DMS153 treated with DMSO at 0.1 percent for 48 hours (cell line): Measurements from ENCODE around the gene ZNF800.

Experiments
- DNase-seq: peaks from one replicate; lab custom pipeline; 2025; ENCODE audit not compliant: unreplicated experiment; lab: John Stamatoyannopoulos, UW

ZNF800 gene

DNA sequence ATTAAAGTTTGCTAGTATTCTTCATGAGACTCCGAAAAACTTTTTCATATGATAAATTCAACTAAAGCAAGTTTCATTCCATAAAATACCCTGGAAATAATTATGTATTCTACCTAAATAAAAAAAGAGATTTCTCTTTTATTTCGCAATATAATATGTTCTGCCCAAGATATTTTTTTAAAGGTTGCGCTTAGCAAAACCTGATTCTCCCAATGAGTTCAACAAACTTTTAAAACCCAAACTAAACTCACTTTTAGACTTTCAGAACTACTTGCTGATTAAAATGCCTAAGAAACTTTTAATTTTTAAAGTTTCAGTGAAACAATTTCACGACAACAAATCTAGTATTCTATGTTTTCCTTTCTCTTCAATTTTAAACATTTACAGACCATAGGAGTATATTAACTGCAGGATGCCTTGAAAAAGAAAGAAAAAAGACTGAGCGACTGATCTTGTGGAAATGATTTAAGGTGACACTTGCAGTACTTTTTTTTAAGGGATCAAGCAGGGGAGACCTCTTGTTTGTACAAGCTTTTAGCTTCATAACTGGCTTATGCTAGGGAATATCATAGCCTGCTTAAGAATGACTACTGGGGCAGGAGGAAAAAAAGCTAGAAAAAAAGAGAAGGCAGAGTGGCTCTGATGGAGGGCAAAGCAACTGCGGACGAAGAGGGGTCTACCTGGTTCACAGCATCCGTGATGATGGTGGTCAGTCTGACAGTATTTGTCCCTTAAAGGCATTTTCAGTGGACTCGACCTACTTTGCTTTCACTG lies 1.5 kb downstream of the ZNF800 start:
- DNase-seq, result no peak

DNA sequence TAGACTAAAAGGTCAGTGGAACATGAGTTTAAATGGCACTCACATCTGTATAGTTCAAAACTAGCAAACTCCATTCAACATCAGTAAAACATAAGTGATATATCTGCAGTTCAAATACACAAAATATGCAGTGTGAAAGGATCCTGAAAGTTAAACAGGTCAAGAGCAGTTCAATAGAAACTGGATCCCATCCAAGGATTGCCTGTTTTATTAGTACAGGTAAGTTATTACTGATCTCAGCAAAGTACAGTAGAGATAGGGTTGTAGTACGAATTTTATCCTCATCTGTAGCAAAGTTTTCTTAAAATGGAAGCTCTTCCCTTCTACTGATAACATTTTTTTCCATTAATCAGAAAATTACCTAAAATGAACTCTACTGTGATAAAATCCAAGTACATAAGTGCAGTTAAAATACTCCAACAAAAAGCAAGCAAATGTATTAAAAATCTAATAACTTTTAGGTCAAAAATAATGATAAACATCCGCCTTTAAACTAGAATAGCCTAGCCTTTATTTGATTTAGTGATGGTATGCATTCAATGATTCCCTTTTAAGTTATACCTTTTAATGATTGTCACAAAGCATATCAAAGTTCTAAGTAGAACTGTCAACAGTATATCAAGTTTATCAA lies 2.2 kb downstream of the ZNF800 start:
- no peak for DNase-seq

DNA sequence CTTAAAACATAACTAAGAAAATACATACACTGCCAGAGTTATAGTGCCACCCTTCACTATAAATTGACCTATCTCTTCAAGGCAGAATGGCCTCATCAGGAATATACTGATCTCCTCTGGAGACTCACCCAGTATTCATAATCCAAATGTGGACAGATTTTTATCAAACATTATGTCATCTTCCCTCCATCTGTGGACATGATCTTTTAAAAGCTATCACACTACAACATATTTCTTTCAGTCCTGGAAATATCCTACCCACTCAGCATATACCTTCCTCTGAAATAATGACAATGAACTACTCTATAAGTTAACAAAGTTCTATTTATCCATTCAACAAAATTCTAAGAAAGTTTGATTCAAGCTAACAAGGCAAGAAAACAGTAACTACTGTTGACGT lies 3.2 kb downstream of the ZNF800 start:
- DNase-seq, result no peak

DNA sequence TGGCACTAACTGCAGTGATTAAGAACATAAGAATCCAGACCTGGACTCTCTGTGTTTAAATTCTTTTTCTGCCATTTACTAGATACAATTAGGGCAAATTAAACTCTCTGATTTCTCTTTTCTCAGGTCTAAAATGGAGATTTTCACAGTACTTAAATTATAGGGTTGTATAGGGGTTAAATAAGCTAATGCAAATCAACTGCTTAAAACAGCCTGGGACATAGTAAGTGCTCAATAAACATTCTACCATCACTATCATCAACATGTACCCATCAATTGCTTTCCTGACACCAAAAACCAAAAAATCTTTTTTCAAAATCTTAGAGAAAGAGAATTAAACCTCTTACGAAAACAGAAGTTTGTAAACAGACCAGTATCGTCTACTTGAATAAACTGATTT lies 4.5 kb downstream of the ZNF800 start:
- no peak for DNase-seq

DNA sequence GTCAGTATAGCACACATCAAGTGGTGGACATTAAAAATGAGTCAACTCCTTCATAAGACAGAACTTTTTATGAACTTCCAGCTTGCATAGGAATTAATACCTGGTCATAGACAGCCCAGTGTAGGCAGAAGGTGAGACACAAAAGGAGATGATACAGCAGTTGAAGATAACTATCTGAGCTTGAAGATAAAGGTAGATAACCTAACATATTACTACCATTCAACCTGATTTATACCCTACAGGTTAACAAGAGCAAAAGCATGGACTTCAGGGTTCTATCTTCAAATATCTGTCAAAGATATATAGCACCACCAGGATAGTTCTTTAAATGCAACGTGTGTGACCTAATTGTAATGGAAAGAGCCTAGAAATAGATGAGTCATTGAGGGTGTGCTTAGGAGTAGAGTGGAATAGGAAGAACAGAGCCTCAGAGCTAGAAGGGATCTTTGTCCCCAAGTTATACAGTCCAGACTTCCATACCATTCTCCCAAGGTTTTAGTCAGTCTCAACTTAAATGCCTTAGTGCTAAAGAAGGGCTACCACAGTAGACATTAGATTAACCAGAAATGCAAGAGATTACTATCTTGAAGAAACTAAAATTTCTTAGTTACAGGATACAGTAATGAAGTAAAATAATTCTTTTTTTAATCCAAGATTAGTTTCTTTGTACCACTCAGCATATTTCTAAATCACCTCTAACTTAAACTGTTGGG lies 9.2 kb downstream of the ZNF800 start:
- DNase-seq, result no peak

DNA sequence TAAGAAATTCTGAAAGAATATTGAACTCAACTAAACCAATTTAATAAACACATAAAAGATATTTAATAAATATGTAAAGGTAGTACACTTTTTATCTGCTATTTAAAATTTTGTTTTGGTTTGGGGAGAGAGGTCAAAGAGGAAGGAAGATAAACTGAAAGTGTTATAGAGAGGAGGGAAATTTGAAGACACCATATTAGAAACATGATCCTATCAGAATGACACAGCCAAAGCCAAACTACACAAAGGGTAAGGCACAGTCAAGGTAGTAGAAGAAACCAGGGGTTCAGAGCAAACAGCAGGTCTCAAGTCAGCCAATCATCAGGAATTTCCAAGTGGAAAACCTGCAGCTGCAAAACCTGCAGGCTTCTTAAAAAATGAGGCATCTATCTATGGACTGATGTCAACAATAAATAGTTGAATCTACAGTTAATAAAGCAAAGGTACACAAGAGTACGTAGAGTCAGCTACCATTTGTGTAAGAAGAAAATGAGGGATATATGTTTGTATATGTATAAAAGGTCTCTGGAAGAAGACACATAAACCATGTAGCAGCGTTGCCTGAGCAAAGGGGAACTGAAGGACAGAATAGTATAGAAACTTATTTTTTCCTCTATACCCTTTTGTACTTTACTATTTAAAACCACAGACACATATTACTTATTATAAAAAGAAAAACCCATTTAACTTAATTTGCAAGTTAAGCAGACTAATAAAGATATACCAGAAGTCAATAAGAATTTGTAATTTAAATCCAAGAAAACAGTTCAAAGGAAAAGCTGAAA lies 10.0 kb downstream of the ZNF800 start:
- no peak for DNase-seq

DNA sequence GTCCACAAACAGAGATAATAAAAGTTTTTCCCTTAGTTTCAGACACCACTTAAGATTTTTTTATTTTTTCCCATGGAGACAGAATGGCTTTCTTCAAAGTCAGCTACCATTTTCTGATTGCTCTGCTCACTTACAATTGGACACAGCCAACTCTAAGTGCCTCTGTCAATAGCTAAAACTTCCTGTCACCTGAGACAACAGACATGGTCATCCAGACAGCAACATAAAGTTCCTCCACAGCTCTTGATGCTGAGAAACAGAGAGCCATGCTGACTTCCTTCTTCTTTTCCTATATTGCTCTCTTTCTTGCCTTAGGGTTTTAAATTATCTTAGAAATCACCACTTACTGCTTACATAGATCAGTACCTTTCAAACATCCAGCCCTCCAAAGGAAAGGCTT lies 12.0 kb downstream of the ZNF800 start:
- DNase-seq, result no peak

DNA sequence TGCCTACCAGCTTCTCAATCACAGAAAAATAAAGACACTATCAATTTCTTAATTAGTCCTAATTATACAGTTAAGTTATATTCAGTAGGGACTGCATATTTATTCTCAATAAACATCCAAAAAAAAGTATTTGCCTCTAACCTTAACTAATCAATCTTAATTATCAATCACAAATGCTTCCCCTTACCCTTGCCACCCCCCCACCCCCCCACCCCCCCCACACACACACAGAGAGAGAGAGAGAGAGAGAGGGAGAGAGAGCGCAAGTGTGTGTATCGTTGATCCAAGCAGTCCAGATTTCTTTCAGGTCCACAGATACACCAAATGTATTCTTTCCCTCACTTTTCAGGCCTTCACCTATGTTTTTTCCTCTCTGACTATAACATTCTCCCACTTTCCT lies 12.9 kb downstream of the ZNF800 start:
- no peak for DNase-seq

DNA sequence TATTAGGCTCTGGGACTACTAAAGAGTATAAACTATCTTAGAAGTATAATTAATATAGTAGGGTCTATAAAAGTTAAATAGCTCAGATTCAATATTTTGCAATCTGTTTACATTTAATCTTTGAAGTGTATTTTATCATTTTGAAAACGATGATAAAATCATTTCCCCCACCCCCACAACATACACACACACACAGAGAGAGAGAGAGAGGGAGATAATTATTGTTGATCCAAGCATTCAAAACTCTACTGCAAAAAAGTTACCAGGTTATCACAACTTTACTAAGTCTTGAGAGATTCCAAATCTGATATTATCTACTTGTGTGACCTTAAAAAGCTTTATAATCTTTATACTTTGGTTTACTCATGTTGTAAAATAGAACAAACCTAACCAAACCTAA lies 14.0 kb downstream of the ZNF800 start:
- no peak for DNase-seq

DNA sequence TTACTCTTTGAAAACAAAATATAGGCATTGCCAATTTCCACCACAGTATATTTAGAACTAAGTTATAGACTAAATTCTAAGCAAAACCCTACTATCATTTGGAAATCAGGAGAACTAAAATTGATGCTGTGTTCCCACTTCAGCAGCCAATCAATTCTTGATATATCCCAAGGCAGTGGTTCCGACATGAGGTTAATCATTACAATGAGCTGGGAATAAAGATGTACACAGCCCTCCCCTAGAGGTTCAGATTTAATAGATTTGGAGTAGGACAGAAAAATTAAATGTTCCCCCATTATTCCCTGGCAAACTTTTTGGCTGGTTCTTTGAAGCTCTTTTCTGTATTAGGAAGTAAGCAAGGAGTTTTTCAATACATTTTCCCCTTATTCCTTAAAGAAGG lies 15.1 kb downstream of the ZNF800 start:
- no peak for DNase-seq

DNA sequence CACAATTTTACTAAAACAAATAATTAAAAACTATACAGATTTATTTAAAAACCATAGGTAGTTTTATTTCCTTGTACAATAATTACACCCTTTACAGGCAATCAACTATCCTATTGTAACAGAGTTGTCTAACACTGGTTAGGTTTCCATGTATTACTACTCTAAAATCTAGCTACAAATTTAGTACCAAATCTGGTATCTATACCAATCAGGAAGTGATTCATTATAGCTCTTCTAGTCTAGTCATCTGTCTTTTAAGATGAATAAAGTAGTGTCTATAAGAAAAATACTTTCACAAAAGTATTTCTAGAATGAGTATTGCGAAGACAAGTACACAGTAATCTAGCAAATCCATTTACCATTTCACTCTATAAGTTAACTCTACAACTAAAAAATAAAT lies 16.9 kb downstream of the ZNF800 start:
- no peak for DNase-seq

DNA sequence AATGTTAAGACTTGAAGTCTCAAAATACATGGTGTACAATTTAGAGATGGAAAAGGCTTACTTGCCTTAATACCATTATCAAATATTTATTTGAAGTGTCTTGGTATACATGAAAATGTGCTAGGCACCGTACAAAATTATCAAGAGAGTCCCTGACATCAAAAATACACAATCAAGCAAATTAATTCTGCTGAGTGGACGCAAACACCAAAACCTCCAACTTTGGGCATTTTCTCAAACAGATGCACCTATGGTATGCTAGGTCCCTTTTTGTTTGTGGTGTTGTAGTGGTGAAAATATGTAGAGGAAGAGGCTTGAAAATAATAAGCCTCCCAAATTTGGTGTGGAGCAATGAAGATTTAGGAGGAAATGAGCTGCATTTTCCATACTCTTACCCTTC lies 24.8 kb downstream of the ZNF800 start:
- DNase-seq, result no peak

DNA sequence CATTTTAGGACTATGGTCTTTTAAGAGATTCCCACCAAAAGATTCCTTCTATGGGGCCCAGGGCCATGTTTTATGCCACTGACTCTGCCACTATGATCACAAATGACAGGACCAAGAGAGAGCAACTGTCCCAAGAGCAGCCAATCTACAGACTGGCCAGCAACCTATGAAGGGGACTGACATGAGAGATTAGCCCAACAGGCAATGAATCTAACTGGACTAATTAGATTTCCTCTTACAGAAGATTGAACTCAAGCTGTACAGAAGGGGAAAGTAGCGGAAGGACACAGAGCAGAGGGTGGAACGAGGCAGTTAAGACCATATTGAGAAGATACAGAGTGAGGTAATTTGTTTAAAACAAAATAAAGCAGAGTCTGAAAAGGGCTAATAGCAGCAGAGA lies 25.8 kb downstream of the ZNF800 start:
- DNase-seq, result no peak

DNA sequence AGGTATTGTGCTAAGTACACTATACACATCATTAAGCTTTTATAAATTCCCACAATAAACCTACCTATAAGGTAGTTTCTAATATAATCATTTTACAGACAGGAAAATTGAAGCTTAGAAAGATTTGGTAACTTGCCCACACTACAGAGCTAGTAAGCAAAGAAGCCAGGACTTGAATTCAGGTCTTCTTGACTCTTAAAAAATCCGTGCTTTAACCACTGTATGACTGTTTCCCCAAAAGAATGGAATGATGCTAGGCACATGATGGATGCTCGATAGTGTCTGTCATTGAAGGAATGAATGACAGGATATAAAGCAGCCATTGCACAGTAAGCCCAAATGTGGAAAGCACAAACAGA lies 26.6 kb downstream of the ZNF800 start:
- DNase-seq, result no peak

DNA sequence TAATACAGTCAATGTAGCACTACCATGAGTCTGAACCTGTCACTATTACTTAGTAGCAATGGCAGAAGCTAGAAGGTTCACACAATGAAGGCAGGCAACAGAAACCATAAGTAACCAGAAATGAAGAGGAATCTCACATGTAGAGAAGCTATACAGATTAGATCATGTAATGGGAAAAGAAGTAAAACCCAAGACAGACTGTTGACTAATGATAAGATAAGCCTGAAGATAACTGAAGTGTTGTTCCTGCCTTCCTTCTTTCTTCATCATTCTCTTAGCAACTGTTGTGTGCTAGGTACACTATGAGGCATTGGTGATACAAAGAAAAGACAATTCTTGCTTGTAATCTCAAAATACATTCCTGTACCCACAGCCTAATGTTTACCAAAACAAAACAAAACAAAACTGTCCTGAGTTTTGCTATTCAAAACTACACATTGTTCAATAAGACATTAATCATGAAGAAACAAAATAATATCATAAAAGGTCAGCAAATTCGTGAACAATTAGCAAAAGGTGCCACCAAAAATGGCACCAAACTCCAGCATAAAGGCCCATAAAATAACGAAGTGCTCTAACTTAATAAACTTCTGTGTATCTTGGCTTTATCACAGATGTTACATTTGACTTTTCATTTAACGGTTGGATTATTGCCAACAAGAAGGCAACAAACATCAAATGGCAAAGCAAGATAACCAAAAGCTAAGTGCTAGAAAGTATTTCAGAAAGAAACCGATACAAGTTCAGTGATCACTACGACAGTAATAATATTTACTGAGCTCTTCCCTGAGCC lies 27.1 kb downstream of the ZNF800 start:
- DNase-seq, result no peak

DNA sequence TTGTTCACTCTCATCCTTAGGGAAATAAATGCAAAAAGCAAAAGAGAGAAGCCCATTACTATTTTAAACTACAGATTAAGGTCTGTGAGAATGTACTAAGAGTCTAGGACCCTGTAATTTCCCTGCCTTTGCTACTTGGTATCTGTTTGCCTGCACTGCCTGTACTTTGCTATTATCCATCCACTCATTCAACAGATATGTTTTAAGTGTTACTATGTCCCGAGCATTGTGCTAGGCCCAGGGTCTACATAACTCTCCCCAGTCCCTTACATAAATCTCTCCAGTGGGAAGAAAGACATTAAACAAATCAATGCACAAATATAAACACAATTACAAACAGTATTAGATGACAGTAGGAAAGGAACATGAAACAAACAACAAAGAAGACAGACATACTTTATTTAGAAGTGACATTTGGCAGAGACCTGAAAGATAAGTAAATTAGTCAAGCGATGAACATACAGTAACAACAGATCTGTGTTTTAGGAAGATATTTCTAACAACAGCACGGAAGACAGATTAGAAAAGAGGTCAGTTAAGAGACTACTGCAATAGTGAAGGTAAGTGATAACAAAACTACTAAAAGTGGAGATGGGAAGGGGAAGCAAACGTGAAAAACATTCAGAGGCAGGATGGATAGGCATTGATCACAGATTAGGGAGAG lies 30.0 kb downstream of the ZNF800 start:
- DNase-seq, result no peak

DNA sequence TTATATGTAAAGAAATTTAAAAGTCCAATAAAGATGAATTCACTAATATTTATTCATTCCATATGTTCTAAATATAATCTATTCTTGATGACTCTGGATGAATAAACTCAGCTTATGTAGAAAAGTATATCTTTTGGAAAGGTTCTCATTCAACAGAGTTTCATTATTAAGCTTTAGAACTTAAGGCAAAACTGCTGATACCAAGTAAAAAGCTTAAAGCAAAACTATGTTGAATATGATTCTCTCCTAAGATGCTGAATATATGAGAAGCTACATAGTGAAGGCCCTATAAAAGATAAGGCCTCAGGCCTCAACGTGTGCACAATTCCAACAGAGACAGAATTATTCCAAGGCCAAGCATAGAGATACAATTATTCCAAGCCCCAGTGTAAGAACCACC lies 30.8 kb downstream of the ZNF800 start:
- no peak for DNase-seq

DNA sequence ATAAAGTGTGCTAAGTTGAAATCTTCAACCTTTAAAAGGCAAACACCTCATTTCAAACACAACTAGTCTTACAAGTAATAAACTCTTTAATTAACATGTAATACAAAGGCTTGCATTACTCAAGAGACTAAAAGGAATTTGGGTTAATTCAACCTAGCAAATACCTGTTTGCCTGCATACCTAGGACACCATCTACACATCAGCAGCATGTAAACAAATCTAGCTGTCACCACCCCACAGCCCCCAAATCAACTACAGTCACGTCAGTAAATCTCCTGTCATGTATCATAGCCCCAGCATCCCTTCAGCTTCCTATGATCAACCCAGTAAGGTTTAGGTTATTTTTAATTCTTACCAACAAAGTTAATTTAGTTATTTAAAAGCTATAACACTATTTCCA lies 33.5 kb downstream of the ZNF800 start:
- DNase-seq, result no peak

DNA sequence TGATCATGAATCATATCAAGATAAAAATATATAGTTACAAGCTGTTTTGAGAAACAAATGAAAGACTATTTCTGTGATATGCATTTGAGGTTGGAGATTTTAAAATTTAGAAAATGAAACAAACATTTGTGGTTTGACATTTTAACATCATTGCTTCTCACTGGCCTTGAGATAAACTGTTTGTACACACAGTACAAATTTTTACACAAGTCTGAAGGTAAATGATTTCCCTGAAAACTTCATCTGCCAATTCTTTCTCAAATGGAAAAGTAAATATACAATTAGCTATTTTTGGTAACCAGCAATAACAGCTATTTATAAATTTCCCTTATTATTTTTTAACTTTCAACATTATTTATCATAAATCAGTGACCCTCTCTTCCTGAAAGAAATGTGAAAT lies 38.6 kb downstream of the ZNF800 start:
- DNase-seq, result no peak

DNA sequence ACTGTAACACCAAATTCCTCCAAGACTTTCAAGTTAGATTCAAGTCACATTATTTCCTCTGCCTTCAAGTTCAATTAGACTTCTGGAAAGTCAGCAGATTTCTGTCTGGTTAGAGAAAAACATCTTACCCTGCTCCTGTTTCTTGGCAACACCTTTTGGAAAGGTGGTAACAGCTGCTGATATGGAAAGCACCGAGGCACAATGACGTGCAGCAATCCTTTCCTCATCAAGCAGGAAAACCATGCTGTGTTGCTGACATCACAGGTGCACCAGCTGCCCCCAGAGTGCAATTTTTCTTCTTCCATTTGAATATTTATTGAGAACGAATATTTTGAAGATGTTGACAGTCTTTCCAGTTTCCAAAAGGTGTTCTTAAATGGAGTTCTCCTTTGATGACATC lies 41.9 kb downstream of the ZNF800 start:
- no peak for DNase-seq
